ENCODE data around the gene IGFBPL1.

GRCh38 chr9:38375572-38375963 is 48.7 kb downstream of the IGFBPL1 start:
- TF ChIP-seq POLR2A (IDR thresholded peaks at IDR 0.05) (no peak), POLR2AphosphoS5 (IDR thresholded peaks at IDR 0.05) (no peak)
- TF ChIP-seq, protein P1, sequence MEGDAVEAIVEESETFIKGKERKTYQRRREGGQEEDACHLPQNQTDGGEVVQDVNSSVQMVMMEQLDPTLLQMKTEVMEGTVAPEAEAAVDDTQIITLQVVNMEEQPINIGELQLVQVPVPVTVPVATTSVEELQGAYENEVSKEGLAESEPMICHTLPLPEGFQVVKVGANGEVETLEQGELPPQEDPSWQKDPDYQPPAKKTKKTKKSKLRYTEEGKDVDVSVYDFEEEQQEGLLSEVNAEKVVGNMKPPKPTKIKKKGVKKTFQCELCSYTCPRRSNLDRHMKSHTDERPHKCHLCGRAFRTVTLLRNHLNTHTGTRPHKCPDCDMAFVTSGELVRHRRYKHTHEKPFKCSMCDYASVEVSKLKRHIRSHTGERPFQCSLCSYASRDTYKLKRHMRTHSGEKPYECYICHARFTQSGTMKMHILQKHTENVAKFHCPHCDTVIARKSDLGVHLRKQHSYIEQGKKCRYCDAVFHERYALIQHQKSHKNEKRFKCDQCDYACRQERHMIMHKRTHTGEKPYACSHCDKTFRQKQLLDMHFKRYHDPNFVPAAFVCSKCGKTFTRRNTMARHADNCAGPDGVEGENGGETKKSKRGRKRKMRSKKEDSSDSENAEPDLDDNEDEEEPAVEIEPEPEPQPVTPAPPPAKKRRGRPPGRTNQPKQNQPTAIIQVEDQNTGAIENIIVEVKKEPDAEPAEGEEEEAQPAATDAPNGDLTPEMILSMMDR (IDR thresholded peaks at IDR 0.05): no peak
